Fibroblast of villous mesenchyme (primary cell): Measurements from ENCODE around the gene SLC39A10. TPM values are rescaled to one million over a fixed set of nuclear protein-coding genes. Genes with fewer than 3 reads are reported as not detected.
A peak's percentile ranks its signal among the peaks of the same experiment; 100 is the strongest.

Source experiments
- DNase-seq: peaks from one replicate; pipeline ENCODE4 v3.0.0-alpha.2; 2010; ENCODE audit warnings: low read depth
- H3K4me3 ChIP-seq: 2 replicates; pipeline ENCODE4 v1.5.1; 2011; ENCODE audit warnings: low read depth, mild to moderate bottlenecking, low read length
- CTCF ChIP-seq: IDR thresholded peaks from 2 replicates; pipeline ENCODE4 v1.5.1; 2012; ENCODE audit warnings: low read depth, mild to moderate bottlenecking, low read length; ENCODE audit not compliant: insufficient read depth
- total RNA-seq: library from RNA; depleted of rRNA; stranded (reverse); fragments of >200 nt; gene quantifications from 2 replicates; pipeline ENCODE4 v1.2.3, GENCODE V29; 2012

The SLC39A10 gene
- total RNA-seq, 1 donor, result 73.8 TPM

GRCh38 chr2:195671563-195671962, 14.5 kb downstream of the SLC39A10 start:
- no peak for TF ChIP-seq CTCF
- H3K4me3 ChIP-seq, result no peak overlapping the region
- no peak for DNase-seq

GRCh38 chr2:195672674-195673073, 15.6 kb downstream of the SLC39A10 start:
- TF ChIP-seq CTCF, result peak; percentile 7
- no peak overlapping the region for H3K4me3 ChIP-seq
- no peak for DNase-seq

- TF ChIP-seq CTCF, result no peak
- DNase-seq, result no peak
- no peak overlapping the region for H3K4me3 ChIP-seq
These were observed 17.6 kb downstream of the SLC39A10 start for GRCh38 chr2:195674491-195675221.

- no peak overlapping the region for H3K4me3 ChIP-seq
- TF ChIP-seq CTCF, result no peak
- DNase-seq, result no peak
These were observed 18.9 kb downstream of the SLC39A10 start for GRCh38 chr2:195675783-195676427.

- no peak overlapping the region for H3K4me3 ChIP-seq
- TF ChIP-seq CTCF, result no peak
- DNase-seq, result no peak
These were observed 20.3 kb downstream of the SLC39A10 start for GRCh38 chr2:195677290-195677689.

- no peak overlapping the region for H3K4me3 ChIP-seq
- no peak for DNase-seq
- no peak for TF ChIP-seq CTCF
These were observed 20.9 kb downstream of the SLC39A10 start for GRCh38 chr2:195677884-195678283.
